ENCODE data around the gene CYP2D6.

Gene CYP2D6

GRCh38 chr22:42084874-42085273 lies 45.7 kb downstream of the CYP2D6 start:
- no peak for DNase-seq (ENCODE audit: low read depth in 2 of 2)

GRCh38 chr22:42083119-42083518 lies 47.5 kb downstream of the CYP2D6 start:
- no peak for DNase-seq (ENCODE audit: low read depth in 2 of 2)

GRCh38 chr22:42080287-42080686 lies 50.3 kb downstream of the CYP2D6 start:
- DNase-seq (ENCODE audit: low read depth in 2 of 2), result no peak

GRCh38 chr22:42079319-42080251 lies 51.0 kb downstream of the CYP2D6 start, which contains the start of gene SMDT1:
Gene SMDT1 (plus strand): TSS chr22:42079700. CDS start chr22:42079769, 69 bp downstream.
- DNase-seq (ENCODE audit: low read depth in 2 of 2), result peak; percentile 97

GRCh38 chr22:42078469-42079318 lies 51.9 kb downstream of the CYP2D6 start:
- DNase-seq (ENCODE audit: low read depth in 2 of 2), result no peak

- no peak for DNase-seq (ENCODE audit: low read depth in 2 of 2)
These were observed 53.0 kb downstream of the CYP2D6 start for GRCh38 chr22:42077486-42078125.

DNA sequence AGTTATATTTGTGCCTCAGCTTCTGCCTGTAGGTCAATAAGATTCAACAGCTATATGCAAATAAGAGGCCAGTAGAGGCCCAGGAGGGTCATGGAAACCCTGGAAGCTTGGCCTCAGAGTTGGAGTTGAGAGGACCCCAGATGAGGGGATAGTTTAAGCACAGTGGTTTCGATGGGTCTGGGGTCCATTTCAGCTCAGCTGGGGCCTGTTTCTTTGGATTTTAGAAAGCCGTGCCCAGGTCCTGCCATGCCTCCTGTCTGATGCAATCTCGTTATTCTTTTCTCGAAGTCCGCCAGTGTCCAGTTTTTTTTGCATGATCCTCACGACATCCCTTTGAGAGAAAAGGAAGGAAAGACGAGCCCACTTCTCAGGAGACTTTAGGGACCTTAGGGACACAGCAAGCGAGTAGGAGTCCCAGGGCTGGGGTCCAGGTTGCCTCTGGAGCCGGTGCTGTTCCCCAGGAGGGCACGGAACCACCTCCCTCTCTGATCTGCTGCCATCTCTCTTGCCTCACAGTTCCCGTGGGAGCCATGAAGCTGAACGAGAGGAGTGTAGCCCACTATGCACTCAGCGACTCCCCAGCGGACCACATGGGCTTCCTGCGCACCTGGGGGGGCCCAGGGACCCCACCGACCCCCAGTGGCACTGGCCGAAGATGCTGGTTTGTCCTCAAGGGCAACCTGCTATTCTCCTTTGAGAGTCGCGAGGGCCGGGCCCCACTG lies 53.7 kb downstream of the CYP2D6 start:
- no peak for DNase-seq (ENCODE audit: low read depth in 2 of 2)

Measured in stimulated activated CD4-positive, alpha-beta T cell treated with anti-CD3 and anti-CD28 coated beads, Interleukin-15, amount 100 ng/mL, for 48 hours (primary cell).